ENCODE data around the gene KHSRP.

DNA sequence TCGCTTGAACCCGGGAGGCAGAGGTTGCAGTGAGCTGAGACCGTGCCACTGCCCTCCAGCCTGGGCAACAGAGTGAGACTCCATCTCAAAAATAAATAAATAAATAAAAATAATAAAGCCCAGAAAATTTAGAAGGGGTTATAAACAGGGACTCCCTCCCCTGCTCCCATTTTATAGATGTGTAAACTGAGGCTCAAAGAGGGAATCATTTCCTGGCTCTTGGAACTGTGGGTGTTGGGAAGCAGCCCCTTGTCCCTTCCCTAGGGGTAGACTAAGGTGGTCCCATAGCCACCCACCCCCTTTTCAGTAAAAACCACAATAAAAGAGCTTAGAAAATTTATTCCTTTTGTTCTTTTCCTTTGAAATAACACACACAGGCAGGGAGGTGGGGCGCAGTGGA is 15.1 kb upstream of the KHSRP start:
- TF ChIP-seq POLR2A (IDR thresholded peaks at IDR 0.05; ENCODE audit: low read length), result no peak
- TF ChIP-seq GATA1 (IDR thresholded peaks at IDR 0.05; ENCODE audit: low read depth, low read length), result no peak

All from erythroblast (primary cell).